Fibroblast of pulmonary artery (primary cell): ENCODE results near the gene CCNG1.
"Not testable (repeated sequence)": the region's sequence is repeated elsewhere in the genome, so short reads cannot be mapped to it uniquely, and the experiment has no call there.

Source experiments
- DNase-seq: peaks from one replicate; pipeline ENCODE4 v3.0.0-alpha.2; 2010; ENCODE audit warnings: low read depth
- H3K4me3 ChIP-seq: replicated peaks from 2 replicates; pipeline ENCODE4 v1.5.1; 2011; ENCODE audit warnings: low read depth, mild to moderate bottlenecking, control low read depth, low read length, moderate library complexity
- CTCF ChIP-seq: IDR thresholded peaks from 2 replicates; pipeline ENCODE4 v1.5.1; 2011; ENCODE audit warnings: mild to moderate bottlenecking, control low read depth, low read length, inconsistent platforms; ENCODE audit errors: missing control alignments

CCNG1 gene

GRCh38 chr5:163444526-163444925 lies 7.1 kb downstream of the CCNG1 start:
- H3K4me3 ChIP-seq, result no peak overlapping the region
- TF ChIP-seq CTCF, result no peak
- DNase-seq, result no peak

- H3K4me3 ChIP-seq, result no peak overlapping the region
- no peak for DNase-seq
- no peak for TF ChIP-seq CTCF
These were observed 8.0 kb downstream of the CCNG1 start for GRCh38 chr5:163445345-163445744.

- TF ChIP-seq CTCF, result no peak
- no peak overlapping the region for H3K4me3 ChIP-seq
- DNase-seq, result no peak
These were observed 9.8 kb downstream of the CCNG1 start for GRCh38 chr5:163447191-163447590.

- TF ChIP-seq CTCF, result no peak
- no peak overlapping the region for H3K4me3 ChIP-seq
- DNase-seq, result no peak
These were observed 10.5 kb downstream of the CCNG1 start for GRCh38 chr5:163447875-163448274.

GRCh38 chr5:163448491-163448890 lies 11.1 kb downstream of the CCNG1 start:
- TF ChIP-seq CTCF, result no peak
- no peak overlapping the region for H3K4me3 ChIP-seq
- no peak for DNase-seq

GRCh38 chr5:163451489-163451888 lies 14.1 kb downstream of the CCNG1 start:
- TF ChIP-seq CTCF, result no peak
- H3K4me3 ChIP-seq, result no peak overlapping the region
- no peak for DNase-seq

- no peak overlapping the region for H3K4me3 ChIP-seq
- no peak for TF ChIP-seq CTCF
- peak; percentile 47 for DNase-seq
These were observed 16.3 kb downstream of the CCNG1 start for GRCh38 chr5:163453705-163454104.

GRCh38 chr5:163455406-163455805 lies 18.0 kb downstream of the CCNG1 start:
- not testable (repeated sequence) for DNase-seq, H3K4me3 ChIP-seq
